Parathyroid adenoma (tissue), 2 donors: Measurements from ENCODE around the gene MYOF.

ENCODE experiments used
- H2AFZ ChIP-seq: fragments of 300-600 bp; sonication (generic); one replicate; pipeline ENCODE4 v1.7.0; 2017; ENCODE audit warnings: antibody characterized with exemption, mild to moderate bottlenecking
- H3K27ac ChIP-seq: fragments of 300-600 bp; sonication (generic); one replicate; pipeline ENCODE4 v1.7.0; 2017
- H3K27me3 ChIP-seq: fragments of 300-600 bp; sonication (generic); one replicate; pipeline ENCODE4 v1.7.0; 2017; ENCODE audit warnings: low read length; ENCODE audit not compliant: control insufficient read depth, insufficient read depth
- H3K36me3 ChIP-seq: fragments of 300-600 bp; sonication (generic); one replicate; pipeline ENCODE4 v1.7.0; 2017; ENCODE audit warnings: low read length; ENCODE audit not compliant: control insufficient read depth, insufficient read depth
- H3K4me1 ChIP-seq: fragments of 300-600 bp; sonication (generic); one replicate; pipeline ENCODE4 v1.7.0; 2017; ENCODE audit warnings: control low read depth
- H3K4me2 ChIP-seq: fragments of 300-600 bp; sonication (generic); one replicate; pipeline ENCODE4 v1.7.0; 2017; ENCODE audit warnings: low read length
- H3K4me3 ChIP-seq: fragments of 300-600 bp; sonication (generic); one replicate; pipeline ENCODE4 v1.7.0; 2017; ENCODE audit warnings: low read depth, low read length
- H3K79me2 ChIP-seq: fragments of 300-600 bp; sonication (generic); one replicate; pipeline ENCODE4 v1.7.0; 2017; ENCODE audit warnings: control low read depth
- H3K9ac ChIP-seq: fragments of 300-600 bp; sonication (generic); one replicate; pipeline ENCODE4 v1.7.0; 2017; ENCODE audit warnings: mild to moderate bottlenecking
- H3K9me3 ChIP-seq: fragments of 300-600 bp; sonication (generic); one replicate; pipeline ENCODE4 v1.7.0; 2017; ENCODE audit warnings: low read length; ENCODE audit not compliant: control insufficient read depth
- TF ChIP-seq, protein P1 (sequence below): fragments of 300-600 bp; sonication (generic); IDR thresholded peaks from one replicate; pipeline ENCODE4 v1.7.0; 2017; ENCODE audit warnings: antibody characterized with exemption, mild to moderate bottlenecking
- donor health status: primary hyperparathyroidism.

Gene MYOF

DNA sequence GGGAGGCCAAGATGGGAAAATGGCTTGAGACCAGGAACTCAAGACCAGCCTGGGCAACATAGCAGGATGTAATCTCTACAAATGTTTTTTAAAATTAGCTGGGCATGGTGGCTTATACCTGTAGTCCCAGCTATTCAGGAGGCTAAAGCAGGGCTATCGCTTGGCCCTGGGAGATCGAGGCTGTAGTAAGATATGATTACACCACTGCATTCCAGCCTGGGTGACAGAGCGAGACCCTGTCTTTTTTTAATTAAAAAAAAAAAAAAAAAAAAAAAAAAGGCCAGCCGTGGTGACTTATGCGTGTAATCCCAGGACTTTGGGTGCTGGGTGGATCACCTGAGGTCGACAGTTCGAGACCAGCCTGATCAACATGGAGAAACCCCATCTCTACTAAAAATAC lies 27.4 kb downstream of the MYOF start:
- Histone ChIP-seq H3K27ac (no peak overlapping the region), H3K27me3 (no peaks in the 10 kb centered on the region)
- TF ChIP-seq, protein P1, sequence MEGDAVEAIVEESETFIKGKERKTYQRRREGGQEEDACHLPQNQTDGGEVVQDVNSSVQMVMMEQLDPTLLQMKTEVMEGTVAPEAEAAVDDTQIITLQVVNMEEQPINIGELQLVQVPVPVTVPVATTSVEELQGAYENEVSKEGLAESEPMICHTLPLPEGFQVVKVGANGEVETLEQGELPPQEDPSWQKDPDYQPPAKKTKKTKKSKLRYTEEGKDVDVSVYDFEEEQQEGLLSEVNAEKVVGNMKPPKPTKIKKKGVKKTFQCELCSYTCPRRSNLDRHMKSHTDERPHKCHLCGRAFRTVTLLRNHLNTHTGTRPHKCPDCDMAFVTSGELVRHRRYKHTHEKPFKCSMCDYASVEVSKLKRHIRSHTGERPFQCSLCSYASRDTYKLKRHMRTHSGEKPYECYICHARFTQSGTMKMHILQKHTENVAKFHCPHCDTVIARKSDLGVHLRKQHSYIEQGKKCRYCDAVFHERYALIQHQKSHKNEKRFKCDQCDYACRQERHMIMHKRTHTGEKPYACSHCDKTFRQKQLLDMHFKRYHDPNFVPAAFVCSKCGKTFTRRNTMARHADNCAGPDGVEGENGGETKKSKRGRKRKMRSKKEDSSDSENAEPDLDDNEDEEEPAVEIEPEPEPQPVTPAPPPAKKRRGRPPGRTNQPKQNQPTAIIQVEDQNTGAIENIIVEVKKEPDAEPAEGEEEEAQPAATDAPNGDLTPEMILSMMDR, result no peak

DNA sequence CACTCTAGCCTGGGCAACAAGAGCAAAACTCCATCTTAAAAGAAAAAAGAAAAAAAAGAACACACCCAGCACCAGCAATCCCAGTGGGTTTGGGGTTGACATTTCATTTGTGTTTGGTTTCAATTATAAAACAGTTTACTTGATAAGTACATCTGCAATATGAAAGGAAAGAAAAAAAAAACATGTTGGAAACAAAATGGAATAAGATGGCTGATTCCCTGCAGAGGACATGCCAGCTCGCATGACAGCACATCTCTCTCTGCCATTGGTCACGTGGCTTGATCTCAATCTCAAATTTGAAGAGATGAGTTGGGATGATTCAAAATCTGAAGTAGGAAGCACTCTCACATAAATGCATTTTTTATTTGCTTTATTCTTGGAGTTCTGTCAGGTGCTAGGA lies 28.0 kb downstream of the MYOF start:
- H3K9me3 ChIP-seq, result no peaks in the 10 kb centered on the region
- H3K4me1 ChIP-seq, result peaks cover 5% of the 10 kb centered on the region
- TF ChIP-seq, protein P1, result no peak
- H3K9ac ChIP-seq, result no peak overlapping the region
- peaks cover 4% of the 10 kb centered on the region for H3K79me2 ChIP-seq
- H3K4me3 ChIP-seq, result no peak overlapping the region
- no peak overlapping the region for H3K4me2 ChIP-seq
- no peaks in the 10 kb centered on the region for H3K27me3 ChIP-seq
- no peaks in the 10 kb centered on the region for H3K36me3 ChIP-seq
- peak overlapping the region; percentile 30 for H2AFZ ChIP-seq
- H3K27ac ChIP-seq, result no peak overlapping the region

More for the DNA sequence above, 27.4 kb downstream of the MYOF start:
- H3K9ac ChIP-seq, result no peak overlapping the region
- no peaks in the 10 kb centered on the region for H3K9me3 ChIP-seq
- H3K4me1 ChIP-seq, result peaks cover 5% of the 10 kb centered on the region
- no peaks in the 10 kb centered on the region for H3K36me3 ChIP-seq
- no peak overlapping the region for H3K4me3 ChIP-seq
- H3K4me2 ChIP-seq, result no peak overlapping the region
- peaks cover 4% of the 10 kb centered on the region for H3K79me2 ChIP-seq
- no peak overlapping the region for H2AFZ ChIP-seq

DNA sequence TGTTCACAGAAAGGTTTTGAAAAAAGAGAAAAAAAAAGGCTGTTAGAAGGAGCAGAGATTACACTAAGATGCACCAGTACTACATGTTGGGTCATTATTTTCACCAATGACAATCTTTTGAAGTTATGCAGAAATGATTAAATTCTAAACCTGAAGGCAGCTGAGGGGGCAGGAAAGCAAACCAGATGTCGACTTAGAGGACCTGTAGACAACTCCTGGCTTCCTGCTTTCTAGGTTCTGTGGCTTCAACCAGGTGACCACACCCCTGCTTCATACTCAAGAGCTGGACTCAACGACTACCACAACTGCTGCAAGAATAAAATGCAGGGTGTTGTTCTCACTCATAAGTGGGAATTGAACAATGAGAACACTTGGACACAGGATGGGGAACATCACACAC lies 30.0 kb downstream of the MYOF start:
- H3K36me3 ChIP-seq, result no peaks in the 10 kb centered on the region
- TF ChIP-seq, protein P1, result no peak
- H3K9me3 ChIP-seq, result no peaks in the 10 kb centered on the region
- no peaks in the 10 kb centered on the region for H3K27me3 ChIP-seq
- H3K4me2 ChIP-seq, result no peak overlapping the region
- H2AFZ ChIP-seq, result no peak overlapping the region
- no peak overlapping the region for H3K4me3 ChIP-seq
- peaks cover 5% of the 10 kb centered on the region for H3K4me1 ChIP-seq
- H3K27ac ChIP-seq, result no peak overlapping the region
- no peak overlapping the region for H3K9ac ChIP-seq
- no peaks in the 10 kb centered on the region for H3K79me2 ChIP-seq

DNA sequence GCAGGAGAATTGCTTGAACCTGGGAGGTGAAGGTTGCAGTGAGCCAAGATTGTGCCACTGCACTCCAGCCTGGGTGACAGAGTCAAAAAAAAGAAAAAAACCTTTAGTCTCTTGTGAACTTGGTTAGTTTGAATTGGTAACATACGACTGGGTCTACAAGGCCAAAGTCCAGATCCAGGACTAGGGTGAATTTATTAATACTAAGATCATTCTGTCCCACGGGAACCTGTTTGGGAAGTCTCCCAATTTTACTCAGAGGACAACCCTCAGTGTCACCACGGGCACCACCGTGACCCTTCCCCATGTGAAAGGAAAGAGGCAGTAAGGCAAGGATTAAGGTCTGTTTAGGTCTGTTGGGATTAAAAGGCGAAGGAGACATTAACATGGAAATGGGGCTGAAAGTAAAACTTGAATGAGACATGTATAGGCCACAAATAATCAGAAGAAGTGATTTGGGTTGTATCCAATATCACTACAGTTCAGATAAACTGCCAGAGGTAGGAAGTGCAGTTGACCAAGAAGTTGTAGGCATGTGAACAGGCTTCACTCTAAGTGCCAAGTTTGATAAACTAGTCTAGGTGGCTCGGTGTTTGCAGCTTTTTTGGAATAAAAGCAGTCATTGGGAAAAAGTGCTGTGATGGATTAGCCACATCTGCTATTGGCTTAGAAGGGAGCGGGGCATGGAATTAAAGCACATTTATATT lies 30.7 kb downstream of the MYOF start:
- Histone ChIP-seq H3K36me3 (no peaks in the 10 kb centered on the region), H3K27me3 (no peaks in the 10 kb centered on the region), H3K9me3 (no peaks in the 10 kb centered on the region), H3K4me3 (no peak overlapping the region), H2AFZ (no peak overlapping the region), H3K4me2 (no peak overlapping the region), H3K9ac (no peak overlapping the region), H3K79me2 (no peaks in the 10 kb centered on the region), H3K27ac (no peak overlapping the region), H3K4me1 (peaks cover 7% of the 10 kb centered on the region)
- TF ChIP-seq, protein P1, result no peak

DNA sequence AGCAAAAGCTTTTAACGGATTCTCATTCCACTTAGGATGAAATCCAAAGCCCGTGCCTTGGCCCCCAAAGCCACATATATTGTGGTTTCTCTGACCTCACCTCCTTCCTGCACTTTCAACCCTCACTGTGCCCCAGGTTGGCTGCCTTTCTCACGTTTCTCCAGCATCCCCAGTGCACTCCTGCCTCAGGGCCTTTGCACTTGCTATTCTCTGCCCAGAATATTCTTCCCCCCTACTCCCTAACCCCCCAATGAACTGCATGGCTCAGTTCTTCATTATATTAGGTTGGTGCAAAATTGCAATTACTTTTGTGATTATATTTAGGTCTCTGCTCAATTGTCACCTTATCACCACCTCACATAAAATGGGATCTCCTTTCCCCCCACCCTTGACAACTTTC lies 34.2 kb downstream of the MYOF start:
- Histone ChIP-seq H3K27ac (no peak overlapping the region), H3K4me1 (peaks cover 32% of the 10 kb centered on the region), H3K4me2 (no peak overlapping the region)

More for the DNA sequence above, 34.2 kb downstream of the MYOF start:
- H3K4me3 ChIP-seq, result no peak overlapping the region
- no peak overlapping the region for H2AFZ ChIP-seq
- TF ChIP-seq, protein P1, result no peak
- H3K36me3 ChIP-seq, result no peaks in the 10 kb centered on the region
- H3K9ac ChIP-seq, result no peak overlapping the region
- H3K9me3 ChIP-seq, result no peaks in the 10 kb centered on the region
- H3K27me3 ChIP-seq, result no peaks in the 10 kb centered on the region
- H3K79me2 ChIP-seq, result peaks cover 5% of the 10 kb centered on the region
